Osteoblast (primary cell): ENCODE data around the gene TTLL13. TPM values are rescaled to one million over a fixed set of nuclear protein-coding genes. Genes with fewer than 3 reads are reported as not detected.
"Not testable (repeated sequence)": the region's sequence is repeated elsewhere in the genome, so short reads cannot be mapped to it uniquely, and the experiment has no call there.

ENCODE experiments used
- DNase-seq: peaks from one replicate; pipeline ENCODE4 v3.0.0; 2011; ENCODE audit warnings: low spot score, mixed read lengths; ENCODE audit not compliant: insufficient read length; ENCODE audit errors: missing footprints
- H2AFZ ChIP-seq: 2 replicates; pipeline ENCODE4 v1.6.0; 2011; ENCODE audit warnings: mild to moderate bottlenecking, low read length
- H3K27ac ChIP-seq: 2 replicates; pipeline ENCODE4 v1.5.1; 2011; ENCODE audit warnings: mild to moderate bottlenecking, low read depth, low read length, moderate library complexity
- H3K27me3 ChIP-seq: 2 replicates; pipeline ENCODE4 v1.6.0; 2012; ENCODE audit warnings: mild to moderate bottlenecking, control low read depth, inconsistent platforms, low read length, moderate library complexity; ENCODE audit not compliant: insufficient read depth
- H3K36me3 ChIP-seq: 2 replicates; pipeline ENCODE4 v1.5.1; 2011; ENCODE audit warnings: mild to moderate bottlenecking, low read length, control low read depth, moderate library complexity; ENCODE audit not compliant: insufficient read depth
- H3K4me1 ChIP-seq: 2 replicates; pipeline ENCODE4 v1.5.1; 2011; ENCODE audit warnings: mild to moderate bottlenecking, low read length, control low read depth, moderate library complexity; ENCODE audit not compliant: insufficient read depth
- H3K4me2 ChIP-seq: 2 replicates; pipeline ENCODE4 v1.6.0; 2011; ENCODE audit warnings: mild to moderate bottlenecking, low read length; ENCODE audit not compliant: insufficient read depth
- H3K4me3 ChIP-seq: fragments of 200-600 bp; sonication (generic); 3 replicates; pipeline ENCODE4 v1.5.1; 2012; ENCODE audit warnings: mild to moderate bottlenecking, low read length, inconsistent platforms; ENCODE audit not compliant: insufficient read depth
- H3K79me2 ChIP-seq: 2 replicates; pipeline ENCODE4 v1.6.0; 2012; ENCODE audit warnings: mild to moderate bottlenecking, low read length, control low read depth, inconsistent platforms; ENCODE audit not compliant: insufficient read depth
- H3K9me3 ChIP-seq: 2 replicates; pipeline ENCODE4 v1.5.1; 2011; ENCODE audit warnings: low read depth, low read length, control low read depth
- H4K20me1 ChIP-seq: 2 replicates; pipeline ENCODE4 v1.6.0; 2012; ENCODE audit warnings: mild to moderate bottlenecking, low read length, control low read depth; ENCODE audit not compliant: insufficient read depth
- CTCF ChIP-seq: IDR thresholded peaks from 2 replicates; pipeline ENCODE4 v1.5.1; 2011; ENCODE audit warnings: mild to moderate bottlenecking, low read depth, low read length, moderate library complexity; ENCODE audit errors: extremely low read depth
- total RNA-seq: library from RNA; depleted of rRNA; stranded (reverse); fragments of >200 nt; gene quantifications from 2 replicates; pipeline ENCODE4 v1.2.3, GENCODE V29; 2012

Gene TTLL13
- total RNA-seq, 1 donor = under 0.01 TPM

GRCh38 chr15:90271459-90272166 lies 22.3 kb downstream of the TTLL13 start:
- no peak overlapping the region for H3K27ac ChIP-seq
- no peak overlapping the region for H2AFZ ChIP-seq
- H3K36me3 ChIP-seq = peaks cover 42% of the 10 kb centered on the region
- no peaks in the 10 kb centered on the region for H3K27me3 ChIP-seq
- no peaks in the 10 kb centered on the region for H3K9me3 ChIP-seq
- no peak for TF ChIP-seq CTCF
- peak; percentile 65 for DNase-seq
- no peak overlapping the region for H3K4me2 ChIP-seq
- H3K4me1 ChIP-seq = peaks cover 12% of the 10 kb centered on the region
- H4K20me1 ChIP-seq = peaks cover 38% of the 10 kb centered on the region
- H3K4me3 ChIP-seq = no peak overlapping the region
- H3K79me2 ChIP-seq = peaks cover 63% of the 10 kb centered on the region

GRCh38 chr15:90278467-90278866 lies 29.1 kb downstream of the TTLL13 start:
- H3K36me3 ChIP-seq, DNase-seq, H4K20me1 ChIP-seq, H3K27me3 ChIP-seq, H3K79me2 ChIP-seq, H3K27ac ChIP-seq, H3K4me2 ChIP-seq, H3K9me3 ChIP-seq, H3K4me1 ChIP-seq, H3K4me3 ChIP-seq, H2AFZ ChIP-seq: not testable (repeated sequence)

GRCh38 chr15:90280743-90281142 lies 31.4 kb downstream of the TTLL13 start:
- H3K4me3 ChIP-seq, H3K4me1 ChIP-seq, H3K27ac ChIP-seq, H2AFZ ChIP-seq, H3K36me3 ChIP-seq, H3K9me3 ChIP-seq, H3K79me2 ChIP-seq, H3K27me3 ChIP-seq, H4K20me1 ChIP-seq, H3K4me2 ChIP-seq, DNase-seq: not testable (repeated sequence)

GRCh38 chr15:90281637-90282036 lies 32.3 kb downstream of the TTLL13 start:
- H3K4me1 ChIP-seq, H2AFZ ChIP-seq, DNase-seq, H3K27ac ChIP-seq, H4K20me1 ChIP-seq, H3K27me3 ChIP-seq, H3K79me2 ChIP-seq, H3K4me3 ChIP-seq, H3K36me3 ChIP-seq, H3K4me2 ChIP-seq, H3K9me3 ChIP-seq: not testable (repeated sequence)

GRCh38 chr15:90286678-90287077 lies 37.3 kb downstream of the TTLL13 start:
- Histone ChIP-seq H3K4me1 (no peaks in the 10 kb centered on the region), H2AFZ (no peak overlapping the region), H3K79me2 (no peaks in the 10 kb centered on the region), H3K4me3 (no peak overlapping the region), H3K9me3 (no peaks in the 10 kb centered on the region), H3K4me2 (no peak overlapping the region), H3K27ac (no peak overlapping the region), H3K36me3 (no peaks in the 10 kb centered on the region), H4K20me1 (no peaks in the 10 kb centered on the region), H3K27me3 (no peaks in the 10 kb centered on the region)
- TF ChIP-seq CTCF = peak; percentile 50
- no peak for DNase-seq
